Measurements from ENCODE around the gene QRFP. TPM values are rescaled to one million over a fixed set of nuclear protein-coding genes. Genes with fewer than 3 reads are reported as not detected.

QRFP gene
- total RNA-seq, 1 experiment from 2014 or later, result not detected

- no TSS peak for BruUV-seq (replicated peaks)
Observed at GRCh38 chr9:130920762-130921299, 24.2 kb upstream of the QRFP start.

GRCh38 chr9:130920233-130920632, 23.6 kb upstream of the QRFP start:
- Histone ChIP-seq H3F3A (ENCODE audit: low read length, unreplicated experiment) (no peaks in the 10 kb centered on the region), H3K36me3 (ENCODE audit: low read depth, low read length) (no peaks in the 10 kb centered on the region), H3K27me3 (ENCODE audit: low read length) (no peaks in the 10 kb centered on the region), H3K79me2 (ENCODE audit: low read length) (no peaks in the 10 kb centered on the region), H3K27ac (ENCODE audit: low read length) (no peak overlapping the region), H3K4me2 (ENCODE audit: low read length) (no peak overlapping the region), H3K4me1 (ENCODE audit: insufficient read depth, low read length) (no peaks in the 10 kb centered on the region), H3K4me3 (ENCODE audit: low read length) (no peak overlapping the region), H2AFZ (ENCODE audit: low read length) (no peak overlapping the region), H3K9ac (ENCODE audit: low read length) (no peak overlapping the region), H3K9me2 (replicated peaks; ENCODE audit: low read length) (no peaks in the 10 kb centered on the region), H3K9me3 (ENCODE audit: low read length) (no peaks in the 10 kb centered on the region), H4K20me1 (ENCODE audit: low read length) (no peaks in the 10 kb centered on the region)
- ATAC-seq (no peak), DNase-seq (no peak)
- BruUV-seq (replicated peaks), result no TSS peak
- intact Hi-C loops (cut with micrococcal nuclease), result no loop called here
- ChIA-PET CTCF (no interaction called here), POLR2A (ENCODE audit: unreplicated experiment) (no interaction called here)
- TF ChIP-seq EZH2 (IDR thresholded peaks at IDR 0.05; ENCODE audit: low read length, unreplicated experiment) (no peak), CTCF (conservative IDR thresholded peaks at IDR 0.05; ENCODE audit: low read depth, low read length) (no peak), EZH2phosphoT487 (IDR thresholded peaks at IDR 0.05; ENCODE audit: borderline replicate concordance, low read length) (no peak)

More at GRCh38 chr9:130920762-130921299, 24.2 kb upstream of the QRFP start:
- Histone ChIP-seq H3K4me1 (ENCODE audit: insufficient read depth, low read length) (peaks cover 3% of the 10 kb centered on the region; the same call in 1 of the 2 replicates), H3K27me3 (ENCODE audit: low read length) (no peaks in the 10 kb centered on the region), H3K9me2 (replicated peaks; ENCODE audit: low read length) (no peaks in the 10 kb centered on the region), H3K27ac (ENCODE audit: low read length) (no peak overlapping the region), H3F3A (ENCODE audit: low read length, unreplicated experiment) (no peaks in the 10 kb centered on the region), H3K79me2 (ENCODE audit: low read length) (no peaks in the 10 kb centered on the region), H3K9ac (ENCODE audit: low read length) (no peak overlapping the region), H3K36me3 (ENCODE audit: low read depth, low read length) (no peaks in the 10 kb centered on the region), H3K4me2 (ENCODE audit: low read length) (no peak overlapping the region), H2AFZ (ENCODE audit: low read length) (no peak overlapping the region), H3K4me3 (ENCODE audit: low read length) (no peak overlapping the region), H4K20me1 (ENCODE audit: low read length) (no peaks in the 10 kb centered on the region), H3K9me3 (ENCODE audit: low read length) (no peaks in the 10 kb centered on the region)
- ATAC-seq (no peak), DNase-seq (no peak)
- TF ChIP-seq EZH2phosphoT487 (IDR thresholded peaks at IDR 0.05; ENCODE audit: borderline replicate concordance, low read length), result no peak
- TF ChIP-seq EZH2 (IDR thresholded peaks at IDR 0.05; ENCODE audit: low read length, unreplicated experiment), result no peak
- no peak for TF ChIP-seq CTCF (conservative IDR thresholded peaks at IDR 0.05; ENCODE audit: low read depth, low read length)
- intact Hi-C loops (cut with micrococcal nuclease), result no loop called here
- CTCF ChIA-PET, result no interaction called here
- POLR2A ChIA-PET (ENCODE audit: unreplicated experiment), result no interaction called here

GRCh38 chr9:130919559-130920145, 23.0 kb upstream of the QRFP start:
- Histone ChIP-seq H3K4me1 (ENCODE audit: insufficient read depth, low read length) (no peaks in the 10 kb centered on the region), H3K4me2 (ENCODE audit: low read length) (no peak overlapping the region), H3K9me2 (replicated peaks; ENCODE audit: low read length) (no peaks in the 10 kb centered on the region), H3K9me3 (ENCODE audit: low read length) (no peaks in the 10 kb centered on the region), H4K20me1 (ENCODE audit: low read length) (no peaks in the 10 kb centered on the region), H3K4me3 (ENCODE audit: low read length) (no peak overlapping the region), H3K79me2 (ENCODE audit: low read length) (no peaks in the 10 kb centered on the region), H3K9ac (ENCODE audit: low read length) (no peak overlapping the region), H3K27ac (ENCODE audit: low read length) (no peak overlapping the region), H3F3A (ENCODE audit: low read length, unreplicated experiment) (no peaks in the 10 kb centered on the region), H2AFZ (ENCODE audit: low read length) (no peak overlapping the region), H3K27me3 (ENCODE audit: low read length) (no peaks in the 10 kb centered on the region), H3K36me3 (ENCODE audit: low read depth, low read length) (no peaks in the 10 kb centered on the region)
- CTCF ChIA-PET, result no interaction called here
- no peak for DNase-seq
- intact Hi-C loops (cut with micrococcal nuclease), result no loop called here
- ATAC-seq, result no peak
- no peak for TF ChIP-seq CTCF (conservative IDR thresholded peaks at IDR 0.05; ENCODE audit: low read depth, low read length)
- TF ChIP-seq EZH2phosphoT487 (IDR thresholded peaks at IDR 0.05; ENCODE audit: borderline replicate concordance, low read length), result no peak
- TF ChIP-seq EZH2 (IDR thresholded peaks at IDR 0.05; ENCODE audit: low read length, unreplicated experiment), result no peak
- POLR2A ChIA-PET (ENCODE audit: unreplicated experiment), result no interaction called here
- no TSS peak for BruUV-seq (replicated peaks)
